Kidney (tissue), 14 donors: ENCODE measurements around the gene TBPL2. TPM values are rescaled to one million over a fixed set of nuclear protein-coding genes. Genes with fewer than 3 reads are reported as not detected.

ENCODE experiments used
- DNase-seq, 5 donors: peaks; one replicate each; pipeline ENCODE4 v3.0.0-alpha.2; 2013 to 2020
- FAIRE-seq: peaks from 2 replicates; lab custom pipeline; 2012; peaks lifted over from hg19 to GRCh38; lab: Jason Lieb, UNC
- H3K27ac ChIP-seq, 2 donors: one replicate each; pipeline ENCODE4 v1.7.0; 2013; ENCODE audit warnings: low read depth in 2 of 2, low read length in 2 of 2, inconsistent platforms in 1 of 2
- H3K27me3 ChIP-seq: one replicate; pipeline ENCODE4 v1.7.1; 2013; ENCODE audit warnings: low read length, inconsistent platforms; ENCODE audit not compliant: control insufficient read depth, insufficient read depth
- H3K36me3 ChIP-seq, 3 donors: one replicate each; pipeline versions ENCODE4 v1.7.0 to v1.7.1; 2013; ENCODE audit warnings: low read length in 3 of 3, control low read depth in 1 of 3, inconsistent platforms in 1 of 3; ENCODE audit not compliant: insufficient read depth in 3 of 3, control insufficient read depth in 2 of 3
- H3K4me1 ChIP-seq, 3 donors: one replicate each; pipeline versions ENCODE4 v1.7.0 to v1.7.1; 2013; ENCODE audit warnings: low read length in 3 of 3, inconsistent platforms in 1 of 3, low read depth in 1 of 3; ENCODE audit not compliant: control insufficient read depth in 2 of 3, insufficient read depth in 2 of 3
- H3K4me3 ChIP-seq, 3 donors: one replicate each; pipeline versions ENCODE4 v1.7.0 to v1.8.1; 2013; ENCODE audit warnings: low read length in 3 of 3, control low read depth in 1 of 3, inconsistent platforms in 1 of 3
- H3K9ac ChIP-seq, 3 donors: one replicate each; pipeline versions ENCODE4 v1.7.0 to v1.7.1; 2013; ENCODE audit warnings: low read length in 3 of 3, control low read depth in 1 of 3, inconsistent platforms in 1 of 3
- H3K9me3 ChIP-seq, 3 donors: one replicate each; pipeline versions ENCODE4 v1.7.0 to v1.7.1; 2013; ENCODE audit warnings: low read length in 3 of 3, control low read depth in 1 of 3, inconsistent platforms in 1 of 3; ENCODE audit not compliant: control insufficient read depth in 2 of 3, insufficient read depth in 1 of 3
- CTCF ChIP-seq: IDR thresholded peaks from 3 replicates; pipeline ENCODE4 v1.5.1; 2012; ENCODE audit warnings: mild to moderate bottlenecking, moderate library complexity, borderline replicate concordance; ENCODE audit not compliant: insufficient read depth; ENCODE audit errors: extremely low read depth
- intact Hi-C: fragments of 100-400 bp; cut with DNase I; formaldehyde crosslinking; loops from one replicate; pipeline ENCODE4 v1.11.1; 2022
- polyA plus RNA-seq: library from polyadenylated mRNA; stranded (reverse); fragments of 350-450 nt; fragmentation: Illumina TruSeq; extraction: RNeasy Lipid Tissue Mini Kit (QIAGEN cat#74804); gene quantifications from one replicate; pipeline ENCODE4 v1.2.3, GENCODE V29; 2014; ENCODE audit warnings: low read depth, low replicate concordance; ENCODE audit not compliant: insufficient read depth
- total RNA-seq: library from RNA; stranded (reverse); fragmentation: NEBNext Ultra II Directional; extraction: Animal tissue kit (Norgen Biotek cat#: 25700); gene quantifications from one replicate; pipeline ENCODE4 v1.2.1, GENCODE V29; 2021
- donor health status: control.
- donor health status: control.
- donor health status: control.
- donor health status: control.
- donor health status: control.
- donor health status: DM: yes; HTN: yes; CAD: no.
- donor health status: Normal renal cell carcinoma (clear cell type).

TBPL2 gene
- total and polyA plus RNA-seq, 2 donors from 2014 or later: not detected

GRCh38 chr14:55373784-55374705 is 66.4 kb downstream of the TBPL2 start:
- Histone ChIP-seq H3K9me3 (no peaks in the 10 kb centered on the region), H3K4me3 (no peak overlapping the region), H3K27ac (no peak overlapping the region), H3K4me1 (no peaks in the 10 kb centered on the region), H3K27me3 (no peaks in the 10 kb centered on the region), H3K36me3 (peaks cover 6 to 20% (median 17%) of the 10 kb centered on the region in 3 donors), H3K9ac (no peak overlapping the region)
- FAIRE-seq (no peak), DNase-seq (no peak)
- intact Hi-C loops: no loop called here
- TF ChIP-seq CTCF: no peak

- no peak for FAIRE-seq
- H3K36me3 ChIP-seq: peaks cover 6 to 17% (median 15%) of the 10 kb centered on the region in 3 donors
- intact Hi-C loops: no loop called here
These were observed 67.6 kb downstream of the TBPL2 start for GRCh38 chr14:55372825-55373224.

GRCh38 chr14:55372423-55372822 is 68.0 kb downstream of the TBPL2 start:
- H3K36me3 ChIP-seq: peaks cover 6 to 15% (median 13%) of the 10 kb centered on the region in 3 donors
- H3K9ac ChIP-seq: no peak overlapping the region
- FAIRE-seq (no peak), DNase-seq (no peak)
- no peaks in the 10 kb centered on the region for H3K27me3 ChIP-seq
- no peak overlapping the region for H3K27ac ChIP-seq
- intact Hi-C loops: no loop called here
- no peak overlapping the region for H3K4me3 ChIP-seq
- H3K9me3 ChIP-seq: no peaks in the 10 kb centered on the region
- no peak for TF ChIP-seq CTCF
- no peaks in the 10 kb centered on the region for H3K4me1 ChIP-seq

More at GRCh38 chr14:55372825-55373224, 67.6 kb downstream of the TBPL2 start:
- Histone ChIP-seq H3K4me3 (no peak overlapping the region), H3K27me3 (no peaks in the 10 kb centered on the region), H3K27ac (no peak overlapping the region), H3K9ac (no peak overlapping the region), H3K4me1 (no peaks in the 10 kb centered on the region), H3K9me3 (no peaks in the 10 kb centered on the region)
- no peak for TF ChIP-seq CTCF
- DNase-seq: no peak
